ENCODE data around the gene GSG1.

GRCh38 chr12:13067322-13067721 is 36.1 kb downstream of the GSG1 start:
- TF ChIP-seq EZH2 (IDR thresholded peaks at IDR 0.05; ENCODE audit: insufficient read depth, poor library complexity, severe bottlenecking), result no peak
- TF ChIP-seq EZH2phosphoT487 (IDR thresholded peaks at IDR 0.05; ENCODE audit: insufficient read depth, low read depth), result no peak

Data from GM23248 (cell line).